ENCODE measurements around the gene RET.

Gene RET

DNA sequence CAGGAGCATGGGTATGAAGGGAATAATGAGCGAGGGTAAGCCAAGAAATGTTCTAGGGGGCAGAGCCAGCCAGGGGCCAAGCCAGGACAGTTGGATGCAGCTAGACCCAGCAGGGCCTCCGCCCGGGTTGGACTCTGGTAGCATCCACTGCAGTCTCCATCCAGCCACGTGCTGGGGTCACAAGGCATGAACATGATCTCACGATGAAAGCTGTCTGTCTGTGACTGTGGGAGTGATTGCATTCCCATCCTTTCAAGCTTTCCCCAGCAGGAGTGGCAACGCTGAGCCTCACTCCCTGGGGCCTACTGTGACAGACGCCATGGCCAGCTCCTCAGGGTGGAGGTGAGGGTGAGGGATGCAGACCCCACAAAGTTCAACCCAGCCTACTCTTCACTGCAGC, 47.8 kb upstream of the RET start:
- Histone ChIP-seq H3K27ac (ENCODE audit: low read depth, low read length) (no peak overlapping the region), H2AFZ (ENCODE audit: low read depth, low read length, severe bottlenecking) (no peak overlapping the region), H3K9me2 (replicated peaks; ENCODE audit: insufficient read depth, low read length) (no peaks in the 10 kb centered on the region), H3K27me3 (ENCODE audit: low read length) (no peaks in the 10 kb centered on the region), H4K20me1 (ENCODE audit: low read depth, low read length) (no peaks in the 10 kb centered on the region), H3K9ac (ENCODE audit: low read length) (no peak overlapping the region), H3F3A (ENCODE audit: insufficient read depth) (no peaks in the 10 kb centered on the region), H3K36me3 (ENCODE audit: low read length) (peaks cover 3% of the 10 kb centered on the region; the same call in 1 of the 2 replicates), H3K4me3 (ENCODE audit: insufficient read depth, low read length, poor library complexity, severe bottlenecking) (no peak overlapping the region), H3K9me3 (ENCODE audit: insufficient read depth, low read length) (peaks cover 12% of the 10 kb centered on the region; the same call in 1 of the 2 replicates), H3K4me2 (ENCODE audit: low read depth, low read length, poor library complexity, severe bottlenecking) (no peak overlapping the region), H3K79me2 (ENCODE audit: insufficient read depth, low read length) (no peaks in the 10 kb centered on the region)
- TF ChIP-seq, protein P1, sequence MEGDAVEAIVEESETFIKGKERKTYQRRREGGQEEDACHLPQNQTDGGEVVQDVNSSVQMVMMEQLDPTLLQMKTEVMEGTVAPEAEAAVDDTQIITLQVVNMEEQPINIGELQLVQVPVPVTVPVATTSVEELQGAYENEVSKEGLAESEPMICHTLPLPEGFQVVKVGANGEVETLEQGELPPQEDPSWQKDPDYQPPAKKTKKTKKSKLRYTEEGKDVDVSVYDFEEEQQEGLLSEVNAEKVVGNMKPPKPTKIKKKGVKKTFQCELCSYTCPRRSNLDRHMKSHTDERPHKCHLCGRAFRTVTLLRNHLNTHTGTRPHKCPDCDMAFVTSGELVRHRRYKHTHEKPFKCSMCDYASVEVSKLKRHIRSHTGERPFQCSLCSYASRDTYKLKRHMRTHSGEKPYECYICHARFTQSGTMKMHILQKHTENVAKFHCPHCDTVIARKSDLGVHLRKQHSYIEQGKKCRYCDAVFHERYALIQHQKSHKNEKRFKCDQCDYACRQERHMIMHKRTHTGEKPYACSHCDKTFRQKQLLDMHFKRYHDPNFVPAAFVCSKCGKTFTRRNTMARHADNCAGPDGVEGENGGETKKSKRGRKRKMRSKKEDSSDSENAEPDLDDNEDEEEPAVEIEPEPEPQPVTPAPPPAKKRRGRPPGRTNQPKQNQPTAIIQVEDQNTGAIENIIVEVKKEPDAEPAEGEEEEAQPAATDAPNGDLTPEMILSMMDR (IDR thresholded peaks at IDR 0.05; ENCODE audit: insufficient read depth, low read length, poor library complexity, severe bottlenecking) = no peak
- no peak for TF ChIP-seq EZH2phosphoT487 (conservative IDR thresholded peaks at IDR 0.05; ENCODE audit: low read length)

GRCh38 chr10:43032613-43033012, 44.3 kb upstream of the RET start:
- Histone ChIP-seq H3F3A (ENCODE audit: insufficient read depth) (no peaks in the 10 kb centered on the region), H4K20me1 (ENCODE audit: low read depth, low read length) (no peaks in the 10 kb centered on the region), H3K9ac (ENCODE audit: low read length) (no peak overlapping the region), H3K27me3 (ENCODE audit: low read length) (no peaks in the 10 kb centered on the region), H2AFZ (ENCODE audit: low read depth, low read length, severe bottlenecking) (no peak overlapping the region), H3K27ac (ENCODE audit: low read depth, low read length) (no peak overlapping the region), H3K9me3 (ENCODE audit: insufficient read depth, low read length) (peaks cover 12% of the 10 kb centered on the region; the same call in 1 of the 2 replicates), H3K4me3 (ENCODE audit: insufficient read depth, low read length, poor library complexity, severe bottlenecking) (no peak overlapping the region), H3K79me2 (ENCODE audit: insufficient read depth, low read length) (no peaks in the 10 kb centered on the region), H3K9me2 (replicated peaks; ENCODE audit: insufficient read depth, low read length) (no peaks in the 10 kb centered on the region), H3K36me3 (ENCODE audit: low read length) (peaks cover 3% of the 10 kb centered on the region; the same call in 1 of the 2 replicates), H3K4me2 (ENCODE audit: low read depth, low read length, poor library complexity, severe bottlenecking) (no peak overlapping the region)
- TF ChIP-seq EZH2phosphoT487 (conservative IDR thresholded peaks at IDR 0.05; ENCODE audit: low read length) = no peak
- TF ChIP-seq, protein P1 (IDR thresholded peaks at IDR 0.05; ENCODE audit: insufficient read depth, low read length, poor library complexity, severe bottlenecking) = no peak

- H4K20me1 ChIP-seq (ENCODE audit: low read depth, low read length) = no peaks in the 10 kb centered on the region
- H3K4me2 ChIP-seq (ENCODE audit: low read depth, low read length, poor library complexity, severe bottlenecking) = no peak overlapping the region
- no peak overlapping the region for H3K4me3 ChIP-seq (ENCODE audit: insufficient read depth, low read length, poor library complexity, severe bottlenecking)
- H3K9me3 ChIP-seq (ENCODE audit: insufficient read depth, low read length) = peaks cover 12% of the 10 kb centered on the region; the same call in 1 of the 2 replicates
- no peaks in the 10 kb centered on the region for H3K27me3 ChIP-seq (ENCODE audit: low read length)
- no peak for TF ChIP-seq EZH2phosphoT487 (conservative IDR thresholded peaks at IDR 0.05; ENCODE audit: low read length)
- TF ChIP-seq, protein P1 (IDR thresholded peaks at IDR 0.05; ENCODE audit: insufficient read depth, low read length, poor library complexity, severe bottlenecking) = no peak
- no peaks in the 10 kb centered on the region for H3K9me2 ChIP-seq (replicated peaks; ENCODE audit: insufficient read depth, low read length)
- H2AFZ ChIP-seq (ENCODE audit: low read depth, low read length, severe bottlenecking) = no peak overlapping the region
- no peak overlapping the region for H3K27ac ChIP-seq (ENCODE audit: low read depth, low read length)
- peaks cover 3% of the 10 kb centered on the region; the same call in 1 of the 2 replicates for H3K36me3 ChIP-seq (ENCODE audit: low read length)
- H3F3A ChIP-seq (ENCODE audit: insufficient read depth) = no peaks in the 10 kb centered on the region
- no peak overlapping the region for H3K9ac ChIP-seq (ENCODE audit: low read length)
- H3K79me2 ChIP-seq (ENCODE audit: insufficient read depth, low read length) = no peaks in the 10 kb centered on the region
Measured at GRCh38 chr10:43035800-43036199, 41.1 kb upstream of the RET start.

All from SU-DHL-6 (cell line).